Measurements from ENCODE around the gene LMBRD2. TPM values are rescaled to one million over a fixed set of nuclear protein-coding genes. Genes with fewer than 3 reads are reported as not detected.

Gene LMBRD2
- total RNA-seq, 4 donors from 2014 or later: 8.3 to 16.7 (median 13.2) TPM

DNA sequence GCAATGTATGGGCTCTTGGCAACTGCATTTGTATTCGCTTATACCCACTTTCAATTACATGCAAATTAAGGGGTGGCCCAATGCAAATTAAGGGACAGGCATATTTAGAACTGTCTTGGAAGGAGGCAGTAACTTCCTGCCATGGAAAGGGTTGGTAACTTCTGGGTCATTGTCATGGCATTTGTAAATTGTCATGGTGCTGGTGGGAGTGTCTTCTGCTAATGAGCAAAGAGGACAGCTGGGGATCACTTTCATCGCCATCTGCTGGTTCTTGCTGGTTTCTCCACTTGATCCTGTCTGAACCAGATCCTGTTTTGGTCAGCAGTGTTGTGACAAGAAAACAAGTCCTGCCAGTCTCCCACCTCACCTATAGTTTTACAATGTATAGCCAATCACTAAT is 61.7 kb downstream of the LMBRD2 start:
- peaks cover 0 to 12% (median 0%) of the 10 kb centered on the region in 3 donors for H3K9me3 ChIP-seq
- no peaks in the 10 kb centered on the region for H3K4me1 ChIP-seq
- H3K4me3 ChIP-seq: no peak overlapping the region
- TF ChIP-seq, protein P1, sequence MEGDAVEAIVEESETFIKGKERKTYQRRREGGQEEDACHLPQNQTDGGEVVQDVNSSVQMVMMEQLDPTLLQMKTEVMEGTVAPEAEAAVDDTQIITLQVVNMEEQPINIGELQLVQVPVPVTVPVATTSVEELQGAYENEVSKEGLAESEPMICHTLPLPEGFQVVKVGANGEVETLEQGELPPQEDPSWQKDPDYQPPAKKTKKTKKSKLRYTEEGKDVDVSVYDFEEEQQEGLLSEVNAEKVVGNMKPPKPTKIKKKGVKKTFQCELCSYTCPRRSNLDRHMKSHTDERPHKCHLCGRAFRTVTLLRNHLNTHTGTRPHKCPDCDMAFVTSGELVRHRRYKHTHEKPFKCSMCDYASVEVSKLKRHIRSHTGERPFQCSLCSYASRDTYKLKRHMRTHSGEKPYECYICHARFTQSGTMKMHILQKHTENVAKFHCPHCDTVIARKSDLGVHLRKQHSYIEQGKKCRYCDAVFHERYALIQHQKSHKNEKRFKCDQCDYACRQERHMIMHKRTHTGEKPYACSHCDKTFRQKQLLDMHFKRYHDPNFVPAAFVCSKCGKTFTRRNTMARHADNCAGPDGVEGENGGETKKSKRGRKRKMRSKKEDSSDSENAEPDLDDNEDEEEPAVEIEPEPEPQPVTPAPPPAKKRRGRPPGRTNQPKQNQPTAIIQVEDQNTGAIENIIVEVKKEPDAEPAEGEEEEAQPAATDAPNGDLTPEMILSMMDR (IDR thresholded peaks at IDR 0.05): no peak
- TF ChIP-seq EP300 (IDR thresholded peaks at IDR 0.05) (no peak), POLR2AphosphoS5 (IDR thresholded peaks at IDR 0.05) (no peak), POLR2A (IDR thresholded peaks at IDR 0.05) (no peak)
- no peaks in the 10 kb centered on the region for H3K27me3 ChIP-seq
- H3K27ac ChIP-seq: no peak overlapping the region
- no peak for ATAC-seq
- WGBS, 2 donors (ENCODE audit: low coverage in 1 of 2): 60 to 62% methylated on average over 1 to 2 of the region's 2 CpGs
- no peaks in the 10 kb centered on the region for H3K36me3 ChIP-seq

DNA sequence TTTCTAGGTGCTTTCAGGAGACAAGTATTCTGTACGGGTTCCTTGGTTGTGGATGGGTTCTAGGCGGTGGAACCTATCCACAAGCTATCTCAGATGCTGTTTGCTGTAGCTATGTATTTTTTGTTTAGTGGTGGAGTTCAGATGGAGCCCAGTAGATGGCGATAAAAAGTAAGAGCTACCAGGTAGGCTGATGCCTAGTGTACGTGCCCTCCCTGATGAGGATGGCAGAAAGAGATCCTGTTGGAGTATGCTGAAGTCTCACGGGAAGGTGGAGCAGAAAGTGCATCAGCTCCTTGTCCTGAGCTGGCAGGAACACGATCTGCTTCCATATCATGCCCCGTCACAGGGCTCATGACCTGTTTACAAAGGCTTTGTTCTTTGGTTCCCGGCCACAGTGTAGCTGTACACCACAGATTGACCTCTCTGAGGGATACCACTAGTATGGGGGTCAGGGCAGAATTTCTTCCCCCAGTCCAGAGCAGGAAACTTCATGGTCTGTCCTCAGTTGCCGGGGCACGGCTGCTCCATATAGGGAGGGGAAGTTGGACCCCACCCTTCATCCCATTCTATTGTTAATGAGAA is 72.4 kb downstream of the LMBRD2 start:
- peak; percentile 25 for ATAC-seq
- H3K4me1 ChIP-seq: no peaks in the 10 kb centered on the region
- H3K4me3 ChIP-seq: no peak overlapping the region
- peaks cover 22% of the 10 kb centered on the region for H3K27me3 ChIP-seq
- no peaks in the 10 kb centered on the region for H3K36me3 ChIP-seq
- 14 to 33% methylated on average over 7 of the region's 10 CpGs for WGBS, 2 donors (ENCODE audit: low coverage in 1 of 2)
- no peak for TF ChIP-seq POLR2AphosphoS5 (IDR thresholded peaks at IDR 0.05)
- no peak for TF ChIP-seq EP300 (IDR thresholded peaks at IDR 0.05)
- no peak for TF ChIP-seq POLR2A (IDR thresholded peaks at IDR 0.05)
- TF ChIP-seq, protein P1 (IDR thresholded peaks at IDR 0.05): peak in 3 of 4 experiments; percentile 4 to 44 (median 8)
- H3K27ac ChIP-seq: no peak overlapping the region
- no peaks in the 10 kb centered on the region for H3K9me3 ChIP-seq

- Histone ChIP-seq H3K36me3 (no peaks in the 10 kb centered on the region), H3K4me1 (no peaks in the 10 kb centered on the region), H3K27ac (no peak overlapping the region), H3K9me3 (no peaks in the 10 kb centered on the region), H3K27me3 (peaks cover 22% of the 10 kb centered on the region), H3K4me3 (no peak overlapping the region)
- ATAC-seq: no peak
- WGBS, 2 donors (ENCODE audit: low coverage in 1 of 2): 55 to 70% methylated on average over 2 to 10 of the region's 10 CpGs
- no peak for TF ChIP-seq EP300 (IDR thresholded peaks at IDR 0.05)
Measured at GRCh38 chr5:36078430-36078829, 73.3 kb downstream of the LMBRD2 start.

- no peak for ATAC-seq
- Histone ChIP-seq H3K4me3 (no peak overlapping the region), H3K9me3 (no peaks in the 10 kb centered on the region)
Measured at GRCh38 chr5:36073595-36074216, 78.0 kb downstream of the LMBRD2 start.

GRCh38 chr5:36070687-36071571 is 80.8 kb downstream of the LMBRD2 start:
- H3K27me3 ChIP-seq: peaks cover 31% of the 10 kb centered on the region
- 60 to 66% methylated on average over 7 to 8 of the region's 9 CpGs for WGBS, 2 donors (ENCODE audit: low coverage in 1 of 2)
- TF ChIP-seq POLR2AphosphoS5 (IDR thresholded peaks at IDR 0.05) (no peak), POLR2A (IDR thresholded peaks at IDR 0.05) (no peak), EP300 (IDR thresholded peaks at IDR 0.05) (no peak)
- TF ChIP-seq, protein P1 (IDR thresholded peaks at IDR 0.05): no peak
- H3K9me3 ChIP-seq: no peaks in the 10 kb centered on the region
- H3K4me1 ChIP-seq: no peaks in the 10 kb centered on the region
- H3K36me3 ChIP-seq: no peaks in the 10 kb centered on the region
- H3K27ac ChIP-seq: no peak overlapping the region
- no peak for ATAC-seq
- no peak overlapping the region for H3K4me3 ChIP-seq

More at GRCh38 chr5:36073595-36074216, 78.0 kb downstream of the LMBRD2 start:
- TF ChIP-seq POLR2A (IDR thresholded peaks at IDR 0.05) (no peak), POLR2AphosphoS5 (IDR thresholded peaks at IDR 0.05) (no peak), EP300 (IDR thresholded peaks at IDR 0.05) (no peak)
- TF ChIP-seq, protein P1 (IDR thresholded peaks at IDR 0.05): no peak
- H3K27ac ChIP-seq: no peak overlapping the region
- H3K36me3 ChIP-seq: no peaks in the 10 kb centered on the region
- peaks cover 14% of the 10 kb centered on the region for H3K27me3 ChIP-seq
- no peaks in the 10 kb centered on the region for H3K4me1 ChIP-seq
- WGBS, 2 donors (ENCODE audit: low coverage in 1 of 2): 55% methylated on average over 3 of the region's 3 CpGs; no CpG with 5 or more reads in 1 of the 2 donors

Measured in gastroesophageal sphincter (tissue), 4 donors.